H1 (cell line): ENCODE measurements around the gene SLC7A14. TPM values are rescaled to one million over a fixed set of nuclear protein-coding genes. Genes with fewer than 3 reads are reported as not detected.

Experiments used
- CTCF ChIA-PET: fragments of 300-600 bp; sonication (Branson Sonifier 250); formaldehyde crosslinking; loops from one replicate; lab custom pipeline; 2021; ENCODE audit not compliant: partially characterized antibody; lab: Charles Lee
- POLR2A ChIA-PET: fragments of 300-600 bp; sonication (Branson Sonifier 250); formaldehyde crosslinking; loops from one replicate; lab custom pipeline; 2021; ENCODE audit warnings: inconsistent platforms; ENCODE audit not compliant: partially characterized antibody; lab: Charles Lee
- DNase-seq, 2 experiments: peaks; one replicate each; pipeline versions ENCODE4 v3.0.0 to v3.0.0-alpha.2; 2010 to 2022; ENCODE audit warnings: low spot score in 2 of 2, low read depth in 1 of 2, mixed read lengths in 1 of 2
- FAIRE-seq: peaks from 2 replicates; lab custom pipeline; 2011; peaks lifted over from hg19 to GRCh38; lab: Jason Lieb, UNC
- H2AFZ ChIP-seq: 2 replicates; pipeline ENCODE4 v1.8.1; 2012; ENCODE audit warnings: low read length, inconsistent platforms
- H2AK5ac ChIP-seq: 2 replicates; pipeline ENCODE4 v1.6.1; 2013; ENCODE audit warnings: low read depth, low read length
- H2BK120ac ChIP-seq: replicated peaks from 2 replicates; pipeline ENCODE3; 2013; ENCODE audit warnings: low read depth, low read length, inconsistent platforms
- H2BK12ac ChIP-seq: 2 replicates; pipeline ENCODE4 v1.6.1; 2013; ENCODE audit warnings: low read depth, low read length
- H2BK15ac ChIP-seq: 2 replicates; pipeline ENCODE4 v1.6.1; 2013; ENCODE audit warnings: low read length
- H2BK20ac ChIP-seq: 2 replicates; pipeline ENCODE4 v1.6.1; 2013; ENCODE audit warnings: low read length
- H2BK5ac ChIP-seq: 2 replicates; pipeline ENCODE4 v1.6.1; 2013; ENCODE audit warnings: low read depth, low read length
- H3K14ac ChIP-seq: 2 replicates; pipeline ENCODE4 v1.6.1; 2013; ENCODE audit warnings: inconsistent platforms; ENCODE audit not compliant: insufficient read length
- H3K18ac ChIP-seq: 2 replicates; pipeline ENCODE4 v1.6.1; 2013; ENCODE audit warnings: low read length; ENCODE audit errors: extremely low read depth
- H3K23ac ChIP-seq: 2 replicates; pipeline ENCODE4 v1.6.1; 2013; ENCODE audit warnings: inconsistent platforms; ENCODE audit not compliant: insufficient read length
- H3K23me2 ChIP-seq: 2 replicates; pipeline ENCODE4 v1.6.1; 2013; ENCODE audit warnings: low read depth, low read length
- H3K27ac ChIP-seq: 2 replicates; pipeline ENCODE4 v1.6.1; 2011; ENCODE audit warnings: low read depth, low read length, inconsistent platforms
- H3K27me3 ChIP-seq, 4 experiments: replicated peaks in 1 of 4; 1 replicate in 1 of 4; 2 replicates in 3 of 4; pipeline versions ENCODE4 v1.6.1 to v1.8.1; 2011 to 2013; ENCODE audit warnings: low read length in 3 of 4, mild to moderate bottlenecking in 3 of 4, inconsistent platforms in 2 of 4, mixed read lengths in 2 of 4, moderate library complexity in 1 of 4; ENCODE audit not compliant: control insufficient read depth in 3 of 4, insufficient read depth in 3 of 4; ENCODE audit errors: extremely low read depth in 1 of 4
- H3K36me3 ChIP-seq, 4 experiments: 2 replicates each; pipeline versions ENCODE4 v1.6.1 to v1.8.1; 2011 to 2013; ENCODE audit warnings: mild to moderate bottlenecking in 4 of 4, low read length in 3 of 4, moderate library complexity in 2 of 4, control low read depth in 1 of 4, inconsistent platforms in 1 of 4; ENCODE audit not compliant: insufficient read depth in 4 of 4, control insufficient read depth in 2 of 4
- H3K4ac ChIP-seq: replicated peaks from 2 replicates; pipeline ENCODE3; 2013; ENCODE audit warnings: low read length, low read depth, mixed read lengths, inconsistent platforms; ENCODE audit not compliant: insufficient read length
- H3K4me1 ChIP-seq, 4 experiments: replicated peaks in 1 of 4; 1 replicate in 1 of 4; 2 replicates in 3 of 4; pipeline versions ENCODE4 v1.6.1 to v1.8.1; 2011 to 2013; ENCODE audit warnings: low read length in 3 of 4, inconsistent platforms in 2 of 4, mixed read lengths in 1 of 4; ENCODE audit not compliant: insufficient read depth in 4 of 4, control insufficient read depth in 3 of 4
- H3K4me2 ChIP-seq, 2 experiments: 2 replicates each; pipeline versions ENCODE4 v1.6.1 to v1.8.1; 2011 to 2013; ENCODE audit warnings: low read depth in 2 of 2, low read length in 2 of 2, control low read depth in 1 of 2, inconsistent platforms in 1 of 2, mild to moderate bottlenecking in 1 of 2; ENCODE audit not compliant: insufficient read depth in 1 of 2
- H3K4me3 ChIP-seq, 4 experiments: fragments of 200-600, 300-600 bp in 1 of 4; sonication (generic), shearing (Covaris generic), sonication (Bioruptor Twin) in 1 of 4; 2 replicates each; pipeline versions ENCODE4 v1.5.1 to v1.8.1; 2011 to 2016; ENCODE audit warnings: low read length in 4 of 4, low read depth in 3 of 4, control low read depth in 2 of 4, inconsistent platforms in 2 of 4, mild to moderate bottlenecking in 2 of 4, mixed read lengths in 1 of 4, moderate library complexity in 1 of 4; ENCODE audit not compliant: insufficient read depth in 2 of 4; ENCODE audit errors: extremely low read depth in 1 of 4
- H3K56ac ChIP-seq: replicated peaks from 2 replicates; pipeline ENCODE3; 2013; ENCODE audit warnings: low read depth, mild to moderate bottlenecking, mixed read lengths, low read length, inconsistent platforms; ENCODE audit not compliant: insufficient read length
- H3K79me1 ChIP-seq: 2 replicates; pipeline ENCODE4 v1.6.1; 2013; ENCODE audit warnings: low read depth, low read length, control low read depth
- H3K79me2 ChIP-seq, 2 experiments: 2 replicates each; pipeline versions ENCODE4 v1.6.1 to v1.8.1; 2012 to 2013; ENCODE audit warnings: low read length in 2 of 2, mild to moderate bottlenecking in 2 of 2, inconsistent platforms in 1 of 2; ENCODE audit not compliant: insufficient read depth in 2 of 2, control insufficient read depth in 1 of 2
- H3K9ac ChIP-seq, 4 experiments: replicated peaks in 1 of 4; 1 replicate in 1 of 4; 2 replicates in 3 of 4; pipeline versions ENCODE4 v1.6.1 to v1.8.1; 2011 to 2013; ENCODE audit warnings: low read depth in 3 of 4, low read length in 3 of 4, control low read depth in 2 of 4, mild to moderate bottlenecking in 2 of 4, moderate library complexity in 2 of 4, inconsistent platforms in 1 of 4; ENCODE audit errors: extremely low read depth in 1 of 4
- H3K9me3 ChIP-seq, 2 experiments: 2 replicates each; pipeline versions ENCODE4 v1.6.1 to v1.8.1; 2012 to 2013; ENCODE audit warnings: mild to moderate bottlenecking in 2 of 2, moderate library complexity in 2 of 2, control low read depth in 1 of 2, inconsistent platforms in 1 of 2, low read depth in 1 of 2, low read length in 1 of 2, mixed read lengths in 1 of 2; ENCODE audit not compliant: insufficient read depth in 2 of 2
- H4K20me1 ChIP-seq, 2 experiments: replicated peaks in 1 of 2; 2 replicates each; pipeline versions ENCODE3 to v1.8.1; 2011 to 2013; ENCODE audit warnings: inconsistent platforms in 2 of 2, low read length in 2 of 2, mild to moderate bottlenecking in 1 of 2; ENCODE audit not compliant: insufficient read depth in 2 of 2, control insufficient read depth in 1 of 2
- H4K5ac ChIP-seq: 2 replicates; pipeline ENCODE4 v1.6.1; 2013; ENCODE audit warnings: low read length, low read depth, mixed read lengths, inconsistent platforms; ENCODE audit not compliant: insufficient read length
- H4K8ac ChIP-seq: 2 replicates; pipeline ENCODE4 v1.8.0; 2013; ENCODE audit warnings: mild to moderate bottlenecking, moderate library complexity, low read length, inconsistent platforms; ENCODE audit not compliant: insufficient read depth; ENCODE audit errors: extremely low read depth
- H4K91ac ChIP-seq: replicated peaks from 2 replicates; pipeline ENCODE3; 2013; ENCODE audit warnings: low read length, mixed read lengths, inconsistent platforms; ENCODE audit not compliant: insufficient read length
- CEBPB ChIP-seq: IDR thresholded peaks from 2 replicates; pipeline ENCODE4 v1.6.1; 2012; ENCODE audit warnings: low read depth, low read length
- CREB1 ChIP-seq: IDR thresholded peaks from 2 replicates; pipeline ENCODE4 v1.6.1; 2012; ENCODE audit warnings: inconsistent platforms
- EP300 ChIP-seq, 2 experiments: IDR thresholded peaks; 1 replicate in 1 of 2; 2 replicates in 1 of 2; pipeline ENCODE4 v1.6.1; 2011 to 2012; ENCODE audit warnings: low read depth in 2 of 2, low read length in 2 of 2, mild to moderate bottlenecking in 2 of 2, borderline replicate concordance in 1 of 2, inconsistent platforms in 1 of 2, moderate library complexity in 1 of 2
- GABPA ChIP-seq: IDR thresholded peaks from 2 replicates; pipeline ENCODE4 v1.6.1; 2011; ENCODE audit warnings: mild to moderate bottlenecking, low read length, moderate library complexity, borderline replicate concordance; ENCODE audit not compliant: insufficient read depth
- KDM4A ChIP-seq: IDR thresholded peaks from one replicate; pipeline ENCODE4 v1.7.1; 2012; ENCODE audit warnings: low read depth, mild to moderate bottlenecking, moderate library complexity, low read length, inconsistent platforms; ENCODE audit not compliant: severe bottlenecking
- MAFK ChIP-seq: IDR thresholded peaks from 2 replicates; pipeline ENCODE4 v1.6.1; 2012; ENCODE audit warnings: low read depth, mild to moderate bottlenecking, improper control_type of control experiment, low read length
- NANOG ChIP-seq: IDR thresholded peaks from 2 replicates; pipeline ENCODE4 v1.6.1; 2011; ENCODE audit warnings: low read length, low read depth, mild to moderate bottlenecking, inconsistent platforms; ENCODE audit not compliant: insufficient read depth, poor library complexity, severe bottlenecking
- SAP30 ChIP-seq: fragments of 300-600 bp; sonication (generic); IDR thresholded peaks from 2 replicates; pipeline ENCODE4 v1.7.1; 2012; ENCODE audit warnings: low read length, moderate library complexity, mild to moderate bottlenecking, inconsistent platforms; ENCODE audit not compliant: insufficient read depth, insufficient replicate concordance
- TBP ChIP-seq: IDR thresholded peaks from 2 replicates; pipeline ENCODE4 v1.6.1; 2011; ENCODE audit warnings: low read depth, low read length, improper control_type of control experiment
- WGBS, 2 experiments: shearing (Covaris generic) in 1 of 2; methylation state at CpG; one replicate each; pipeline versions ENCODE4 v1.1.6 to v1.1.7; 2013 to 2015; ENCODE audit warnings: low lambda C conversion rate in 2 of 2, mixed read lengths in 2 of 2, inconsistent platforms in 1 of 2, low coverage in 1 of 2, missing lambda C conversion rate in 1 of 2; ENCODE audit not compliant: insufficient replicate concordance in 2 of 2, insufficient coverage in 1 of 2, insufficient read length in 1 of 2; ENCODE audit errors: extremely low coverage in 1 of 2, missing lambda C conversion rate in 1 of 2; 5-methylcytosine and 5-hydroxymethylcytosine counted together
- polyA plus RNA-seq, 7 experiments: library from polyadenylated mRNA; depleted of rRNA in 3 of 7; stranded (reverse) in 5 of 7; unstranded in 2 of 7; fragments of >200 nt in 5 of 7; fragments of 200-250 nt in 2 of 7; gene quantifications; 1 replicate in 5 of 7; 2 replicates in 1 of 7; 4 replicates in 1 of 7; pipeline versions ENCODE4 v1.2.1 to v1.2.3, GENCODE V29; 2011 to 2013; ENCODE audit warnings: missing spikeins in 2 of 7, mixed read lengths in 2 of 7
- total RNA-seq: library from RNA; stranded (reverse); fragmentation: NEBNext Ultra II Directional; extraction: Animal tissue kit (Norgen Biotek cat#: 25700); gene quantifications from 2 replicates; pipeline ENCODE4 v1.2.1, GENCODE V29; 2021
- TF ChIP-seq, protein P1 (sequence below): IDR thresholded peaks from 2 replicates; pipeline ENCODE4 v1.6.1; 2011; ENCODE audit warnings: low read length, improper control_type of control experiment
- TF ChIP-seq, protein P2 (sequence below): IDR thresholded peaks from 2 replicates; pipeline ENCODE4 v1.6.1; 2012; ENCODE audit warnings: inconsistent platforms

SLC7A14 gene
- total and polyA plus RNA-seq, 2 of the 8 experiments (the other 6 are each of a cell fraction or from before 2014, with no cell fraction given), result 0.21 to 0.95 TPM

DNA sequence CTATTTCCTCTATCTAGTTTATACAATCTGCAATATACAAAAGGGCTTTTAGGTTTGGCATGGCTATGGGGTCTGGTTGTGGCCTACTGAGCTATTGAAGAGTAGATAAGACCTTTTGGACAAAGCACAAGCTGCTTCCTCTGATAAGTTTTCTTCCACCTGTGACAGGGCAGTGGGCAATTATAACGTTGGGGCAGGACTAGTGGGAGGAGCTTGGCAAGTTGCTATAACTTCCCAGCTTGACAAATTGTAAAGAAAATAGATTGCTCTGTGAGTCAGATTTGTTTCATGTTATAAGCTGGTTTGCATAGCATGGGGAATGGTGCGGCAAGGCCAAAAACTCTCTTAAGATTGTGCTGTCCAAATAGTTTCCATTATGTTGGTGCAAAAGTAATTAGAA, 64.9 kb downstream of the SLC7A14 start:
- Histone ChIP-seq H4K5ac (no peak overlapping the region), H3K56ac (no peak overlapping the region), H2AK5ac (no peak overlapping the region), H3K9me3 (no peaks in the 10 kb centered on the region), H3K36me3 (no peaks in the 10 kb centered on the region), H3K79me1 (no peaks in the 10 kb centered on the region), H3K18ac (no peak overlapping the region), H4K91ac (no peak overlapping the region), H3K27ac (no peak overlapping the region), H4K8ac (no peak overlapping the region), H3K4me3 (no peak overlapping the region), H2BK15ac (no peak overlapping the region), H3K27me3 (no peaks in the 10 kb centered on the region), H2BK12ac (no peak overlapping the region), H2BK120ac (no peak overlapping the region), H3K4ac (no peak overlapping the region), H3K23ac (no peak overlapping the region), H2AFZ (no peak overlapping the region), H3K79me2 (no peaks in the 10 kb centered on the region), H2BK5ac (no peak overlapping the region), H3K23me2 (no peaks in the 10 kb centered on the region), H2BK20ac (no peak overlapping the region), H3K9ac (no peak overlapping the region), H3K4me1 (no peaks in the 10 kb centered on the region), H3K4me2 (no peak overlapping the region), H4K20me1 (no peaks in the 10 kb centered on the region), H3K14ac (no peak overlapping the region)
- ChIA-PET CTCF (interaction anchor here (0.5 to 0.9 kb wide), 2 partner anchors 34 to 332 kb away, joined by 3 read pairs; no protein-coding TSS in a partner anchor), POLR2A (no interaction called here)
- FAIRE-seq, result no peak
- DNase-seq, result no peak
- 81% methylated on average over 2 of the region's 2 CpGs; no CpG with 5 or more reads in 1 of the 2 experiments for WGBS, 2 experiments
- no peak for TF ChIP-seq NANOG
- TF ChIP-seq, protein P1, sequence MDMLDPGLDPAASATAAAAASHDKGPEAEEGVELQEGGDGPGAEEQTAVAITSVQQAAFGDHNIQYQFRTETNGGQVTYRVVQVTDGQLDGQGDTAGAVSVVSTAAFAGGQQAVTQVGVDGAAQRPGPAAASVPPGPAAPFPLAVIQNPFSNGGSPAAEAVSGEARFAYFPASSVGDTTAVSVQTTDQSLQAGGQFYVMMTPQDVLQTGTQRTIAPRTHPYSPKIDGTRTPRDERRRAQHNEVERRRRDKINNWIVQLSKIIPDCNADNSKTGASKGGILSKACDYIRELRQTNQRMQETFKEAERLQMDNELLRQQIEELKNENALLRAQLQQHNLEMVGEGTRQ, result no peak
- no peak for TF ChIP-seq CREB1
- no peak for TF ChIP-seq SAP30
- TF ChIP-seq CEBPB, result no peak
- no peak for TF ChIP-seq GABPA
- TF ChIP-seq EP300 (IDR thresholded peaks at IDR 0.05; ENCODE audit: borderline replicate concordance in 1 of 2, low read depth in 2 of 2, low read length in 2 of 2), result no peak
- no peak for TF ChIP-seq MAFK
- TF ChIP-seq, protein P2, sequence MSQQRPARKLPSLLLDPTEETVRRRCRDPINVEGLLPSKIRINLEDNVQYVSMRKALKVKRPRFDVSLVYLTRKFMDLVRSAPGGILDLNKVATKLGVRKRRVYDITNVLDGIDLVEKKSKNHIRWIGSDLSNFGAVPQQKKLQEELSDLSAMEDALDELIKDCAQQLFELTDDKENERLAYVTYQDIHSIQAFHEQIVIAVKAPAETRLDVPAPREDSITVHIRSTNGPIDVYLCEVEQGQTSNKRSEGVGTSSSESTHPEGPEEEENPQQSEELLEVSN, result no peak
- no peak for TF ChIP-seq TBP
- TF ChIP-seq KDM4A, result no peak
